Peyer's patch (tissue), 4 donors: ENCODE results near the gene MIA.

Experiments used
- POLR2A ChIP-seq, 2 donors: fragments of 450-650 bp; IDR thresholded peaks; one replicate each; pipeline ENCODE4 v1.5.1; 2017; ENCODE audit warnings: antibody characterized with exemption in 2 of 2, mild to moderate bottlenecking in 2 of 2, moderate library complexity in 2 of 2
- TF ChIP-seq, protein P1 (sequence below), 6 experiments: fragments of 450-650 bp in 4 of 6; fragments of 200-600 bp in 2 of 6; sonication (generic) in 1 of 6; IDR thresholded peaks; one replicate each; pipeline ENCODE4 v1.5.1; 2017 to 2019; ENCODE audit warnings: antibody characterized with exemption in 6 of 6, mild to moderate bottlenecking in 3 of 6, moderate library complexity in 1 of 6

DNA sequence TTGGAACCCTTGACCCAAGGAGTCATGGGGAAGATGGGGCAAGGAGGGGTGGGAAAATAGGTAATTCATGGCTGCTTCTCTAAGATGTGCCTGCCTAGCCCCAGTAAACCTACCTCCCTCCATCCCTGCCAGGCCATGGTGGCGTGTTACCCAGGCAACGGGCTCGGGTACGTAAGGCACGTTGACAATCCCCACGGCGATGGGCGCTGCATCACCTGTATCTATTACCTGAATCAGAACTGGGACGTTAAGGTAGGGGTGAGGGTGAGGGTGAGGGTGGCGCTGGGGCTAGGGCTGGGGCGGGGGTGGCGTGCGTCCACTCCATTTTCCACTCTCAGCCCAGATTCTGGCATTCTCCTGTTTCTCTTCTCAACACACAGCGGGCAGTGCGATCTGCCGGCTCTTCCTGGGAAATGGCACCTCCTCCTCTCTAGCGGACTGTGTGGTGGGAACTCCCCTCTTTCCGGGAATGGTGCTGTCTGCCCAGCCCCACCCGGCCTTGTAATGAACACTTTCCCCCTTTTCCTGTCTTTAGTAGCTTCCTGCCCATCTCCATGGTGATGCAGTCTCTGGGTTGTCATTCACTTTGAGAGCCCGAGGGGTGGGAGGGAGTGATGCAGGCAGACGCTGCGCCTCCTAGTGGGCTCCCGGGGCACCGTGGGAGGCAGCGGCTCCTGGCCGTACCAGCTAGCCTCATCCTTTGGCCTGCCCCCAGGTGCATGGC is 31.3 kb downstream of the MIA start:
- TF ChIP-seq, protein P1, sequence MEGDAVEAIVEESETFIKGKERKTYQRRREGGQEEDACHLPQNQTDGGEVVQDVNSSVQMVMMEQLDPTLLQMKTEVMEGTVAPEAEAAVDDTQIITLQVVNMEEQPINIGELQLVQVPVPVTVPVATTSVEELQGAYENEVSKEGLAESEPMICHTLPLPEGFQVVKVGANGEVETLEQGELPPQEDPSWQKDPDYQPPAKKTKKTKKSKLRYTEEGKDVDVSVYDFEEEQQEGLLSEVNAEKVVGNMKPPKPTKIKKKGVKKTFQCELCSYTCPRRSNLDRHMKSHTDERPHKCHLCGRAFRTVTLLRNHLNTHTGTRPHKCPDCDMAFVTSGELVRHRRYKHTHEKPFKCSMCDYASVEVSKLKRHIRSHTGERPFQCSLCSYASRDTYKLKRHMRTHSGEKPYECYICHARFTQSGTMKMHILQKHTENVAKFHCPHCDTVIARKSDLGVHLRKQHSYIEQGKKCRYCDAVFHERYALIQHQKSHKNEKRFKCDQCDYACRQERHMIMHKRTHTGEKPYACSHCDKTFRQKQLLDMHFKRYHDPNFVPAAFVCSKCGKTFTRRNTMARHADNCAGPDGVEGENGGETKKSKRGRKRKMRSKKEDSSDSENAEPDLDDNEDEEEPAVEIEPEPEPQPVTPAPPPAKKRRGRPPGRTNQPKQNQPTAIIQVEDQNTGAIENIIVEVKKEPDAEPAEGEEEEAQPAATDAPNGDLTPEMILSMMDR (IDR thresholded peaks at IDR 0.05), result peak; percentile 59 to 83 (median 76)
- no peak for TF ChIP-seq POLR2A (IDR thresholded peaks at IDR 0.05)
